H1 (cell line): Measurements from ENCODE around the gene ST8SIA4. TPM values are rescaled to one million over a fixed set of nuclear protein-coding genes. Genes with fewer than 3 reads are reported as not detected.

Experiments
- CTCF ChIA-PET: fragments of 300-600 bp; sonication (Branson Sonifier 250); formaldehyde crosslinking; loops from one replicate; lab custom pipeline; 2021; ENCODE audit not compliant: partially characterized antibody; lab: Charles Lee
- POLR2A ChIA-PET: fragments of 300-600 bp; sonication (Branson Sonifier 250); formaldehyde crosslinking; loops from one replicate; lab custom pipeline; 2021; ENCODE audit warnings: inconsistent platforms; ENCODE audit not compliant: partially characterized antibody; lab: Charles Lee
- DNase-seq, 2 experiments: peaks; one replicate each; pipeline versions ENCODE4 v3.0.0 to v3.0.0-alpha.2; 2010 to 2022; ENCODE audit warnings: low spot score in 2 of 2, low read depth in 1 of 2, mixed read lengths in 1 of 2
- FAIRE-seq: peaks from 2 replicates; lab custom pipeline; 2011; peaks lifted over from hg19 to GRCh38; lab: Jason Lieb, UNC
- H2AFZ ChIP-seq: 2 replicates; pipeline ENCODE4 v1.8.1; 2012; ENCODE audit warnings: low read length, inconsistent platforms
- H2AK5ac ChIP-seq: 2 replicates; pipeline ENCODE4 v1.6.1; 2013; ENCODE audit warnings: low read depth, low read length
- H2BK120ac ChIP-seq: replicated peaks from 2 replicates; pipeline ENCODE3; 2013; ENCODE audit warnings: low read depth, low read length, inconsistent platforms
- H2BK12ac ChIP-seq: 2 replicates; pipeline ENCODE4 v1.6.1; 2013; ENCODE audit warnings: low read depth, low read length
- H2BK15ac ChIP-seq: 2 replicates; pipeline ENCODE4 v1.6.1; 2013; ENCODE audit warnings: low read length
- H2BK20ac ChIP-seq: 2 replicates; pipeline ENCODE4 v1.6.1; 2013; ENCODE audit warnings: low read length
- H2BK5ac ChIP-seq: 2 replicates; pipeline ENCODE4 v1.6.1; 2013; ENCODE audit warnings: low read depth, low read length
- H3K14ac ChIP-seq: 2 replicates; pipeline ENCODE4 v1.6.1; 2013; ENCODE audit warnings: inconsistent platforms; ENCODE audit not compliant: insufficient read length
- H3K18ac ChIP-seq: 2 replicates; pipeline ENCODE4 v1.6.1; 2013; ENCODE audit warnings: low read length; ENCODE audit errors: extremely low read depth
- H3K23ac ChIP-seq: 2 replicates; pipeline ENCODE4 v1.6.1; 2013; ENCODE audit warnings: inconsistent platforms; ENCODE audit not compliant: insufficient read length
- H3K23me2 ChIP-seq: 2 replicates; pipeline ENCODE4 v1.6.1; 2013; ENCODE audit warnings: low read depth, low read length
- H3K27ac ChIP-seq: 2 replicates; pipeline ENCODE4 v1.6.1; 2011; ENCODE audit warnings: low read depth, low read length, inconsistent platforms
- H3K27me3 ChIP-seq, 4 experiments: replicated peaks in 1 of 4; 1 replicate in 1 of 4; 2 replicates in 3 of 4; pipeline versions ENCODE4 v1.6.1 to v1.8.1; 2011 to 2013; ENCODE audit warnings: low read length in 3 of 4, mild to moderate bottlenecking in 3 of 4, inconsistent platforms in 2 of 4, mixed read lengths in 2 of 4, moderate library complexity in 1 of 4; ENCODE audit not compliant: control insufficient read depth in 3 of 4, insufficient read depth in 3 of 4; ENCODE audit errors: extremely low read depth in 1 of 4
- H3K36me3 ChIP-seq, 4 experiments: 2 replicates each; pipeline versions ENCODE4 v1.6.1 to v1.8.1; 2011 to 2013; ENCODE audit warnings: mild to moderate bottlenecking in 4 of 4, low read length in 3 of 4, moderate library complexity in 2 of 4, control low read depth in 1 of 4, inconsistent platforms in 1 of 4; ENCODE audit not compliant: insufficient read depth in 4 of 4, control insufficient read depth in 2 of 4
- H3K4ac ChIP-seq: replicated peaks from 2 replicates; pipeline ENCODE3; 2013; ENCODE audit warnings: low read length, low read depth, mixed read lengths, inconsistent platforms; ENCODE audit not compliant: insufficient read length
- H3K4me1 ChIP-seq, 4 experiments: replicated peaks in 1 of 4; 1 replicate in 1 of 4; 2 replicates in 3 of 4; pipeline versions ENCODE4 v1.6.1 to v1.8.1; 2011 to 2013; ENCODE audit warnings: low read length in 3 of 4, inconsistent platforms in 2 of 4, mixed read lengths in 1 of 4; ENCODE audit not compliant: insufficient read depth in 4 of 4, control insufficient read depth in 3 of 4
- H3K4me2 ChIP-seq, 2 experiments: 2 replicates each; pipeline versions ENCODE4 v1.6.1 to v1.8.1; 2011 to 2013; ENCODE audit warnings: low read depth in 2 of 2, low read length in 2 of 2, control low read depth in 1 of 2, inconsistent platforms in 1 of 2, mild to moderate bottlenecking in 1 of 2; ENCODE audit not compliant: insufficient read depth in 1 of 2
- H3K4me3 ChIP-seq, 4 experiments: fragments of 200-600, 300-600 bp in 1 of 4; sonication (generic), shearing (Covaris generic), sonication (Bioruptor Twin) in 1 of 4; 2 replicates each; pipeline versions ENCODE4 v1.5.1 to v1.8.1; 2011 to 2016; ENCODE audit warnings: low read length in 4 of 4, low read depth in 3 of 4, control low read depth in 2 of 4, inconsistent platforms in 2 of 4, mild to moderate bottlenecking in 2 of 4, mixed read lengths in 1 of 4, moderate library complexity in 1 of 4; ENCODE audit not compliant: insufficient read depth in 2 of 4; ENCODE audit errors: extremely low read depth in 1 of 4
- H3K56ac ChIP-seq: replicated peaks from 2 replicates; pipeline ENCODE3; 2013; ENCODE audit warnings: low read depth, mild to moderate bottlenecking, mixed read lengths, low read length, inconsistent platforms; ENCODE audit not compliant: insufficient read length
- H3K79me1 ChIP-seq: 2 replicates; pipeline ENCODE4 v1.6.1; 2013; ENCODE audit warnings: low read depth, low read length, control low read depth
- H3K79me2 ChIP-seq, 2 experiments: 2 replicates each; pipeline versions ENCODE4 v1.6.1 to v1.8.1; 2012 to 2013; ENCODE audit warnings: low read length in 2 of 2, mild to moderate bottlenecking in 2 of 2, inconsistent platforms in 1 of 2; ENCODE audit not compliant: insufficient read depth in 2 of 2, control insufficient read depth in 1 of 2
- H3K9ac ChIP-seq, 4 experiments: replicated peaks in 1 of 4; 1 replicate in 1 of 4; 2 replicates in 3 of 4; pipeline versions ENCODE4 v1.6.1 to v1.8.1; 2011 to 2013; ENCODE audit warnings: low read depth in 3 of 4, low read length in 3 of 4, control low read depth in 2 of 4, mild to moderate bottlenecking in 2 of 4, moderate library complexity in 2 of 4, inconsistent platforms in 1 of 4; ENCODE audit errors: extremely low read depth in 1 of 4
- H3K9me3 ChIP-seq, 2 experiments: 2 replicates each; pipeline versions ENCODE4 v1.6.1 to v1.8.1; 2012 to 2013; ENCODE audit warnings: mild to moderate bottlenecking in 2 of 2, moderate library complexity in 2 of 2, control low read depth in 1 of 2, inconsistent platforms in 1 of 2, low read depth in 1 of 2, low read length in 1 of 2, mixed read lengths in 1 of 2; ENCODE audit not compliant: insufficient read depth in 2 of 2
- H4K20me1 ChIP-seq, 2 experiments: replicated peaks in 1 of 2; 2 replicates each; pipeline versions ENCODE3 to v1.8.1; 2011 to 2013; ENCODE audit warnings: inconsistent platforms in 2 of 2, low read length in 2 of 2, mild to moderate bottlenecking in 1 of 2; ENCODE audit not compliant: insufficient read depth in 2 of 2, control insufficient read depth in 1 of 2
- H4K5ac ChIP-seq: 2 replicates; pipeline ENCODE4 v1.6.1; 2013; ENCODE audit warnings: low read length, low read depth, mixed read lengths, inconsistent platforms; ENCODE audit not compliant: insufficient read length
- H4K8ac ChIP-seq: 2 replicates; pipeline ENCODE4 v1.8.0; 2013; ENCODE audit warnings: mild to moderate bottlenecking, moderate library complexity, low read length, inconsistent platforms; ENCODE audit not compliant: insufficient read depth; ENCODE audit errors: extremely low read depth
- H4K91ac ChIP-seq: replicated peaks from 2 replicates; pipeline ENCODE3; 2013; ENCODE audit warnings: low read length, mixed read lengths, inconsistent platforms; ENCODE audit not compliant: insufficient read length
- CTCF ChIP-seq, 3 experiments: IDR thresholded peaks; 1 replicate in 2 of 3; 2 replicates in 1 of 3; pipeline versions ENCODE4 v1.5.1 to v1.6.1; 2011; ENCODE audit warnings: low read length in 3 of 3, mild to moderate bottlenecking in 3 of 3, inconsistent platforms in 2 of 3, low read depth in 1 of 3, moderate library complexity in 1 of 3; ENCODE audit not compliant: insufficient read depth in 1 of 3; ENCODE audit errors: control extremely low read depth in 1 of 3
- E2F6 ChIP-seq: IDR thresholded peaks from 2 replicates; pipeline ENCODE4 v1.6.1; 2012; ENCODE audit warnings: inconsistent platforms
- EZH2 ChIP-seq: fragments of 200-600 bp; sonication (generic); IDR thresholded peaks from 2 replicates; pipeline ENCODE4 v1.7.1; 2012; ENCODE audit warnings: low read depth, mild to moderate bottlenecking, moderate library complexity, low read length, inconsistent platforms; ENCODE audit not compliant: severe bottlenecking
- HDAC2 ChIP-seq, 2 experiments: fragments of 300-600 bp in 1 of 2; sonication (generic) in 1 of 2; IDR thresholded peaks; 2 replicates each; pipeline ENCODE4 v1.6.1; 2011 to 2012; ENCODE audit warnings: low read depth in 2 of 2, low read length in 2 of 2, mild to moderate bottlenecking in 2 of 2, moderate library complexity in 2 of 2, borderline replicate concordance in 1 of 2, inconsistent platforms in 1 of 2
- POLR2A ChIP-seq, 2 experiments: IDR thresholded peaks; 1 replicate in 1 of 2; 2 replicates in 1 of 2; pipeline ENCODE4 v1.6.1; 2011; ENCODE audit warnings: low read depth in 2 of 2, low read length in 2 of 2, mild to moderate bottlenecking in 2 of 2; ENCODE audit errors: control extremely low read depth in 1 of 2
- RFX5 ChIP-seq: IDR thresholded peaks from 2 replicates; pipeline ENCODE4 v1.6.1; 2011; ENCODE audit warnings: low read depth, low read length, improper control_type of control experiment, borderline replicate concordance
- SIRT6 ChIP-seq: IDR thresholded peaks from one replicate; pipeline ENCODE4 v1.7.1; 2012; ENCODE audit warnings: low read length, inconsistent platforms
- SP2 ChIP-seq: IDR thresholded peaks from 2 replicates; pipeline ENCODE4 v1.6.1; 2012; ENCODE audit warnings: mild to moderate bottlenecking, low read length, inconsistent platforms
- USF2 ChIP-seq: IDR thresholded peaks from 2 replicates; pipeline ENCODE4 v1.6.1; 2011; ENCODE audit warnings: low read length, improper control_type of control experiment
- WGBS, 2 experiments: shearing (Covaris generic) in 1 of 2; methylation state at CpG; one replicate each; pipeline versions ENCODE4 v1.1.6 to v1.1.7; 2013 to 2015; ENCODE audit warnings: low lambda C conversion rate in 2 of 2, mixed read lengths in 2 of 2, inconsistent platforms in 1 of 2, low coverage in 1 of 2, missing lambda C conversion rate in 1 of 2; ENCODE audit not compliant: insufficient replicate concordance in 2 of 2, insufficient coverage in 1 of 2, insufficient read length in 1 of 2; ENCODE audit errors: extremely low coverage in 1 of 2, missing lambda C conversion rate in 1 of 2; 5-methylcytosine and 5-hydroxymethylcytosine counted together
- polyA plus RNA-seq, 7 experiments: library from polyadenylated mRNA; depleted of rRNA in 3 of 7; stranded (reverse) in 5 of 7; unstranded in 2 of 7; fragments of >200 nt in 5 of 7; fragments of 200-250 nt in 2 of 7; gene quantifications; 1 replicate in 5 of 7; 2 replicates in 1 of 7; 4 replicates in 1 of 7; pipeline versions ENCODE4 v1.2.1 to v1.2.3, GENCODE V29; 2011 to 2013; ENCODE audit warnings: missing spikeins in 2 of 7, mixed read lengths in 2 of 7
- total RNA-seq: library from RNA; stranded (reverse); fragmentation: NEBNext Ultra II Directional; extraction: Animal tissue kit (Norgen Biotek cat#: 25700); gene quantifications from 2 replicates; pipeline ENCODE4 v1.2.1, GENCODE V29; 2021

Gene ST8SIA4
- total and polyA plus RNA-seq, 2 of the 8 experiments (the other 6 are each of a cell fraction or from before 2014, with no cell fraction given) = 0.08 to 0.50 TPM

- H2BK15ac ChIP-seq = no peak overlapping the region
- POLR2A ChIA-PET = no interaction called here
- H3K56ac ChIP-seq = no peak overlapping the region
- no peak overlapping the region for H3K9ac ChIP-seq
- no peak overlapping the region for H3K4me2 ChIP-seq
- no peaks in the 10 kb centered on the region for H3K27me3 ChIP-seq
- no peak overlapping the region for H2BK5ac ChIP-seq
- H3K14ac ChIP-seq = no peak overlapping the region
- H2BK12ac ChIP-seq = no peak overlapping the region
- H2AK5ac ChIP-seq = no peak overlapping the region
- DNase-seq (no peak), FAIRE-seq (no peak)
- no peak overlapping the region for H3K4me3 ChIP-seq
- no peak overlapping the region for H2BK120ac ChIP-seq
- no peaks in the 10 kb centered on the region for H3K9me3 ChIP-seq
- no peaks in the 10 kb centered on the region for H3K36me3 ChIP-seq
- H3K4ac ChIP-seq = no peak overlapping the region
- no peak overlapping the region for H2AFZ ChIP-seq
- H3K23me2 ChIP-seq = no peaks in the 10 kb centered on the region
- CTCF ChIA-PET = interaction anchor here (0.7 to 2.0 kb wide), 4 partner anchors 16 to 313 kb away, joined by 3 to 11 read pairs (median 6); no protein-coding TSS in a partner anchor
- no peak overlapping the region for H3K23ac ChIP-seq
- 92 to 100% methylated on average over 1 to 2 of the region's 2 CpGs for WGBS, 2 experiments
- H4K5ac ChIP-seq = no peak overlapping the region
- no peak overlapping the region for H3K27ac ChIP-seq
- no peak overlapping the region for H4K8ac ChIP-seq
- H4K91ac ChIP-seq = no peak overlapping the region
- no peaks in the 10 kb centered on the region for H3K79me2 ChIP-seq
- no peak overlapping the region for H3K18ac ChIP-seq
- no peaks in the 10 kb centered on the region for H4K20me1 ChIP-seq
- H3K4me1 ChIP-seq = peaks cover 0 to 8% (median 3%) of the 10 kb centered on the region in 4 experiments; a peak in 4 of 7 replicates
- H2BK20ac ChIP-seq = no peak overlapping the region
- no peaks in the 10 kb centered on the region for H3K79me1 ChIP-seq
- TF ChIP-seq E2F6 (no peak), EZH2 (no peak), HDAC2 (IDR thresholded peaks at IDR 0.05; ENCODE audit: borderline replicate concordance in 1 of 2, low read depth in 2 of 2, low read length in 2 of 2) (no peak), SP2 (no peak), POLR2A (IDR thresholded peaks at IDR 0.05; ENCODE audit: control extremely low read depth in 1 of 2, low read depth in 2 of 2, low read length in 2 of 2) (no peak), USF2 (no peak), CTCF (IDR thresholded peaks at IDR 0.05; ENCODE audit: control extremely low read depth in 1 of 3, insufficient read depth in 1 of 3, low read depth in 1 of 3, low read length in 3 of 3) (no peak), SIRT6 (no peak), RFX5 (no peak)
Measured at GRCh38 chr5:100791391-100791790, 111.7 kb downstream of the ST8SIA4 start.
